GM21360 (cell line): ENCODE data around the gene GPC4.
"Not testable (repeated sequence)": the region's sequence is repeated elsewhere in the genome, so short reads cannot be mapped to it uniquely, and the experiment has no call there.

ENCODE experiments used
- ATAC-seq: cut with Tn5 transposase; IDR thresholded peaks from one replicate; pipeline ENCODE4 v1.9.1; 2021; ENCODE audit warnings: mild to moderate bottlenecking, moderate library complexity; ENCODE audit not compliant: unreplicated experiment

The GPC4 gene

DNA sequence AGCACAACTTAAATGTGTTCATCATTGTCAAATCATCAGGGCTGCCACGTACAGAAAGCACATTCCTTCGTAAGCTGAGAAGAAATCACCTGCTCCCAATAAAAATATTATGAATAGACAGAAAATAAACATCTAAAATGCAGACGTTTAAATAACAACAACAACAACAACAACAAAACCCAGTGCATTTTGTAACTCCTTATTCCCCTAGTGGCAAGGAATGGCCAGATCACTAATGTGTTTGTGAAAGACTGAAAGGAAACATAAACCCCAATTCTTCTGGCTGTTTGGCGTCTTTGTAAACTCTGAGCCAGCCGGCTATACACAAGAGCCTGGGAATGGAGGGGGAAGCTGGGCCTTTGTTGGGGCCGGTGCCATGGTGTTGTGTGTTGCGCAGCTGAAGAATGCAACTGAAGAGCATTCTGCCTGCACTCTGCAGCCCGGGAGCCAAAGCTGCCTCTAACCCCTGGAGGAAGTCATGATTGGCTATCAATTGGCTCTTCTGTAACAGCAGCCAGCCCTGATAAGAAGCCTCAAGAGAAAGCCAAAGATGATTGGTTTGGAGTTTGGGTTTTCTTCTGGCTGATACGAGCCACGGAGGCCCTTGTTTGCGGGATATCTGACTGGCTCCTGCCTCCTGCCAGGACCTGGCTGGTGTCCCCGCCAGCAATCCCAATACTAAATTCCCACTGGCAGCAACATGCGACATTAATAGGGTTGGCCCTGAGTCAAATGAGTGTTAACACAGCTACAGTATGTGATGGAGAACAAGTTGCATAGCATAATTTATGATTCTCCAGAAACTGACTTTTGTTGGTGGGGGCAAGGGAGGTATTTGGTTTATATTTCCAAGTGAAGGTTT is 107.4 kb downstream of the GPC4 start:
- no peak for ATAC-seq

DNA sequence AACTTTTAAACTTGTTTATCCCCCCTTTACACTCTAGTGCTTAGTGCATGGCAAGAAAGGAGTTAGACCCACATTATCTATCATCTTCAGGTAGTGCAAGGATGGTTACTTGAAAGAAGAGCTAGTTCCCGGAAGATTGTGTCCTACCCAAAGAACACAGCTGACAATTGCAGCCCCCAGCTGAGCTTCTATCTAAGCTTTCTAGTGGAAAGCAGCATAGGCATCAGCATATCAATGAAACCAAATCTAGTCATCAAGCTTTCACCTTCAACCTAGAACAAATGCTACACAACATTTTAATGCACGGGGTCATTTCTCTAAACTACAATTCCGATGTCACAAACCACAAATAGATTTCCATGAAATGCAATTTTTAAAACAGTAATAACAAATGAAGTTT is 108.2 kb downstream of the GPC4 start:
- ATAC-seq, result no peak

DNA sequence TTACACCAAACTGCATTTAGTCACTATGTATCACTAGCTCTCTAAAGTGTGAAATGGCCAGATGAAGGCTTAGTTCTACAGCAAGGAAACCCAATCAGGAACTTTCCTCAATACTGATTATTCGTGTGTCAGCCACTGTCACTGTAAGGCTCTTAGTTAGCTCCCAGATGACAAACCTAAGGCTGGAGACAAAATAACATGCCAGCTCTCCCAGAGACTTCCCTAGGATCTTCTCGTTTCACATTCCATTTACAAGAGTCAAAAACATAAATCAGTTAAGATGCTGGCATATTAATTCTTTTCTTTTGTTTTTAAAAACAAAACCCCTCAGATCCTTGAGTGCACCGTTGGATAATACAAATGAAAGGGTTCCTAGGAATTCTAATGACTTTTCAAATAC is 109.0 kb downstream of the GPC4 start:
- no peak for ATAC-seq

DNA sequence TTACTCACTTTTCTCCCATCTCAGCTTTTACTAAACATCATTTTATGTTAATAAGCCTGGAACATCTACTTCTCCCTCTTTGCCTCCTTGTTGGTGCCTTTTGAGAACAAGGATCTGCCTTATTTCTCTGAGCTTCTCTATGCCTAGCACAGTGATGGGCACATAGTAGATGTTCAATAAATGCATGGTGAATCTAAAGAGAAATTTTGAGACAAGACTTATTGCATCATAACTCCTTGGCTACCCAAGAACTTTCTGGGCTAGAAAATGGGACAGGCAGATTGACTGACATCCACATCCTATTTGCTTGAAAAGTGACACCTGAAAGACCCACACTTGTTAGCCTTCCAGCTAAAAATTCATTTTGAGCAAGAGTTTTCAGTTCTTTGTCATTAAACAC is 109.9 kb downstream of the GPC4 start:
- no peak for ATAC-seq

DNA sequence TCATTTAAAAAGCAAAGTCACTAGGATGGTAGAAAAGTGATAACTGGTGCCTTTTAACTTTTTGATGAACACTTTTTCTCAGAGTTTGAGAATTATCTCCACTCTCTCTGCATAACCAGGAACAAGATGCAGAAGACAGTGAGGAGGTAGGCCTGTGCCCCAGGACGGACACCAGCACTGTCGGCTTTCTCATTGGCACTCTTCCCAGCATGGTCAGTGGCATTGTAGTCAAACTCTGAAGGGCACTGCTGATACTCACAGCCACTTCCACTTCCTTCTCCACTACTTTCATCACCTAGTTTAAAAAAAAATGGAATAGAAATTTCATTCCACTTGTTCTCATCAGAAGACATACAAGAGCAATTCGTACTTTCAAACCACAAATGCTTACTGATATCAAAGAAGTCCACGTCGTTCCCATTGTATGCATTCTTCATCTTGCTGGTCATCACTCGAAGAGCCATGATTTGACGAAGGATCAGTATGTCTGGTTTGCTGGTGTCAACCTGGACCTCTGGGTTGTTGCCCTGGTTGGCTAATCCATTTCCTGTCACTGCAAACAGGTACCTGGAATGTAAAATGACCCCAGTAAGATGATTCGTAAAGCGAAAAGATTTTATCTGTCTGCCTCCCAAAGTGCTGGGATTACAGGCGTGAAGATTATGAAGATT is 112.4 kb downstream of the GPC4 start:
- ATAC-seq, result no peak

DNA sequence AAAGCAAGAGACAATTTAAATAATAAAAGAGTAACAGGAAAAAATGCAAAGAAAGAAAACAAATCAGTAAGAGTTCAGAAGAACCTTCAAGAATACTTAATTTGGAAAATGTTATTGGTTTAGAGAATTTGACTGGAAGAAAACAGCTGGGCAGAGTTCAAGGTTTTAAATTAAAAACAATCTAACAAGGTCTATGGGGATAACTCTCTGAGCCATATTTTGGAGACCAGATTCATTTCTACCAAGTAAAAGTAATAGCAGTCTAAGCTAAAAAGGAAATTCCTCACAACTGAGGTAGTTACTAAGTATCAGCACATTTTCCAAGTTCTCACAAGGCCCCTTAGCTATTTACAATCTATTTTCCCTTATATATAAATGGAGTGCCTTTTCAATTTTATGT is 114.7 kb downstream of the GPC4 start:
- ATAC-seq, result no peak

DNA sequence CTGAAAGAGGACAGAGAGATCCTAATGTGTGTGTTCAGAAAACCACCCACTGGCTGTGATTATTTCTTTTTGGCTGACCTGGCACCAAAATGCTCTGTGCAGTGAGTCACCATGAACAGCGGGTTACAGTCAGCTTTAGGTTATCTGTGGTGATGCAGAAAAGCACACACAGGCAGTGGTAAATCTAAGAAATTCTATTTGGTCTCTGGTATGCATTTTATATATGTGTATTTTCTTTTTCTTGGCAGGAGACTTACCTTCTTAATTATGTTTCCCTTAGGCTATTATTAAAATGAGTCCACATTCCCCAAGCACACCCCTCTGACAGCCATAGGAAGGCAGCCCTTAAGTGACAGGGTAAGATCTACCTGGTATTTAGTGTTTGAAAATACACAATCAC is 118.0 kb downstream of the GPC4 start:
- ATAC-seq, result no peak

DNA sequence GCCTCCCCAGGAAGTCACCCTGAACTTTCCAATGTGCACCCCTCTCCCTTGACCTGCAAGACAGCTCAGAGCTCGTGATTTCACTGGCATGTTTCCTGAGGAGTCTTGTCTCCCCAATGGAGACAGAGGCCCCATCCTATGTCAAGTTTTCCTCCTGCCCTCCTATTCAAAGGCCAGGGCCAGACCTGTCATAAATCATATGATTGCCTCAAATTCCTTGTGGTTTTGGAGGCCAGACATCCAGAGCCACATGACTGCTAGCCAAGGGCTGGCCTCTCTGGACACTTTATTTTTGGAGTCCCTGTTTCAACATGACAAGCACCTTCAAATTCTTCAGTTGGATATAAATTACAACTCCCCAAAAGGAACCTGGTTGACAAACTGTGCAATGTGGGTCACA is 121.2 kb downstream of the GPC4 start:
- no peak for ATAC-seq

DNA sequence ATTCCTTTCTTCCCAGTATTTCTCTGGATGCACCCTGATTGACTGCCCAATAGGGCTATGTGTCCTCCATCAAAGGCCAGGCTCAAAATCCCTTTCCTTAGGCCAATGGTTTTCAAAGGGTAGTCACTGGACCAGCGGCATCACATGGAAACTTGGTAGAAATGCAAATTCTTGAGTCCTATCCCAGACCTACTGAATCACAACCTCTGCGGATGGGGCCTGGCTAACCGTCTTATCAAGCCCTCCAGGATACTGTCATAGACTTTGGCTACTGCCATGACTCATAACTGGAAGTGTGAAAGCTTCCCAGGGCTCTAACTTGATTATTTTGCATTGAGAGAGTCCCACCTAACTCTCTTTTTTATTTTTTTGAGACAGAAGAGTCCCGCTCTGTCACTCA is 125.2 kb downstream of the GPC4 start:
- ATAC-seq, result no peak

DNA sequence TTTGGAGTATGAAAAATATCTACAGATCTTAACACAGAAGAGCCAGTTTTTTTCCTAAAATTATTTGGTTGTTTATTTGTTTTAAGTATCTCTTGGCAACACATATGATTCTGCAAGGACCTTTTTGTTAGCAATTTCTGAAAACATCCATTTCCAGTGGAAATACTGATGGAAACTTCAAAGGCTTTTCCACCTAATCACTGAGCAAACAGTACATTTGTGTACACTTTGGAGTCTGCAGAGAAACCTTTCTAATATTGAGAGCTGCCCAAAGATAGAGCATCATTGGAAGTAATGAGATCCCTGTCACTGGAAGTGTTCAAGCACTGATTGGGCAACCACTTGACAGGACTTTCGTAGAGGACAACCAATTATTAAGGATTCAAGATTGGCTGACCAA is 127.4 kb downstream of the GPC4 start:
- ATAC-seq, result no peak

DNA sequence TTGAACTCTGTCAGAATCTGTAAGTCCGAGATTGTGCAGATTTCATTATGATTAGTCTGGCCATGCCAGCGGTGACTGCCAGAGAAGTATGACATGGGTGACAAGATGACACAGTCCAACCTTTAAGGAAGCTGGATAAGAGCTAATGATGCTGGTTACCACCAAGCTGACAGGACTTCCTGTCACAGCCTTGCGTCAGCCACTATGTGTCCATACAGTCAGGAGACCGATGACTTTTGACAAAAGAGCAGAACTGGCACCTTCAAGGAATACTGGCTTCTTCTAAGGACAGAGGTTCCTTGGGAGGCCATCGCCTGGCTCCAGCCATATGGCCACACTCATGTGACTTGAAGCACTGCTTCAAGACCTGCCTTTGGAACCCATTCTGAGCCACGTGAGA is 129.9 kb downstream of the GPC4 start:
- no peak for ATAC-seq

DNA sequence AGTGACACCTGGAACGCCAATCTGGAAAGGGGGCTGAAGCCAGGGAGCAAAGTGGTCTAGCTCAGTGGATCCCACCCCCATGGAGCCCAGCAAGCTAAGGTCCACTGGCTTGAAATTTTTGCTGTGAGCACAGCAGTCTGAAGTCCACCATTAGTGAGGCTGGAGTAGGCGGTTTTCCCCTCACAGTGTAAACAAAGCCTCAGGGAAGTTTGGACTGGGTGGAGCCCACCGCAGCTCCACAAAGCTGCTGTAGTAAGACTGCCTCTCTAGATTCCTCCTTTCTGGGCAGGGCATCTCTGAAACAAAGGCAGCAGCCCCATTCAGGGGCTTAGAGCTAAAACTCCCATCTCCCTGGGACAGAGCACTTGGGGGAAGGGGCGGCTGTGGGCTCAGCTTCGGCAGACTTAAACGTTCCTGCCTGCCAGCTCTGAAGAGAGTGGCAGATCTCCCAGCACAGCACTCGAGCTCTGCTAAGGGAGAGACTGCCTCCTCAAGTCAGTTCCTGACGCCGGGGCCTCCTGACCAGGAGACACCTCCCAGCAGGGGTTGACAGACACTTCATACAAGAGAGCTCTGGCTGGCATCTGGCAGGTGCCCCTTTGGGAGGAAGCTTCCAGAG is 136.1 kb downstream of the GPC4 start:
- not testable (repeated sequence) for ATAC-seq

DNA sequence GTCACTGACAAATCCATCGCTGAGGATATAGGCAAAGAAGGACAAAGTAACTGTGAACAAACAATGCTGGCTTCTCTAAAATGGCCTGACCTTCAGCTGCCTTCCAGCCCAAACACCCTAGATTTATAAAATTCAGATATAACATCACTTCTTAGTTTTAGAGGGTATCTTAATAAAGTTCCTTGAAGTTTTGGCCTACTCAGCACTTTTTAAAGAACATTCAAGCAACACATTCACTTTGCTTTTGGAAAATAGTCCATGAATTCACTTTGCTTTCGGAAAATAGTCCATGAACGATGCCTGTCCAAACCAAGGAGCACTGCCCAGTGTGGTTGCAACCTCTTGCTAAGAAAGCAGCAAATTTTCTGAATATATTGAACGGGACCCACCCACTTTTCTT is 142.1 kb downstream of the GPC4 start:
- no peak for ATAC-seq

DNA sequence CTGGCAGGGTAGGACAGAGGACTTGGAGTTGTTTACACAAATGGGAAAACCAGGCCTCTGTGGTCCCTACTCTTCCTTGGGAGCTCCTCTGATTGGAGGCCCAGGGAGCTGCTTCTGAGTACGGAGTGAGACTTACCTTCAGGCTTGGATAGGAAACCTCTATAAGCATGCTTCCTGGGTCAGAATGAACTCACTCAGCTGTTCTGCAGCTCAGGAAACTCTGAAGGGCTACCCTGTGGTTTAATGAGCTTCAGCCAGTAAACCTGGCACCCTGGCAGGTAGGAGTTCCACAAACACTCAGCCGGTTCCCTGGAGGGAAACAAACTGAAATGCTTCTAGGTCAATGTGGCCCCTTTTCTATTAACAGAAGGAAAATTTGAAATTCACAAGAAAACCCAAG is 146.1 kb downstream of the GPC4 start:
- ATAC-seq, result no peak

DNA sequence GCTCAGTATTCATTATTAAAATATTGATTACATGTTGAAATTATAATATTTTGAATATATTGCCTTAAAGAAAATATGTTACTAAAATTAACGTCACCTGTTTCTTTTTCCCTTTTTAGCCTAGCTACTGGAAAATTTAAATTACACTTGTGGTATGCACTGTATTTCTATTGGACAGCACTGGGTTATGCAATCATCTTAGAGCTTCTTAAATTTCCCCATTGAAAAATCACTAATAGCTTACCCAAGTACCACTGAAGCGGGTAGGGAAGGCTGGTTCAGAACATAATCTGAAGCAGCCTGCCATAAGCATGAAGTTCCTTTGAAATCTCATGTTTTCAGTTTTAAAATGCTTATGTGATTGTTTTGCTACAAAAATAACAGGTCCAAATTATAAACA is 147.7 kb downstream of the GPC4 start:
- no peak for ATAC-seq

DNA sequence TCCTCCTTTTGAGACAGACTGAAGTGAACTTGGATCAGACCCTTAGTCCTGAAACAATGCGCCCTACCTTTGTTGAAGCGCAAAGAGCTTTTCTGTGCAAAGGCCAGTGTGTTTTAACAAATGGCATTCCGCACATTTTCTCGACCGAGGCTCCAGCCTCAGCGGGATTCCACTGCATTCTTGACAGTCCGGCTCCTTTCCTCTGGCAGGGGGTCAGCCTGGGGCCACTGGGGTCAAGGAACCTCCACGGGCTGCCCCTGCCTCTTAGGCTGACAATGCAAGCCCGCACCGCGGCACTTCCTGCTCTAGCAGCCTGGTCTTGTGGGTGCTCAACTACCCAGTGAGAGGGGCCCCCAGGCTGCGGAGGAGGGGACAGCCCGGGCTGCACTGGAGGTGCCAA is 150.0 kb downstream of the GPC4 start:
- no peak for ATAC-seq

DNA sequence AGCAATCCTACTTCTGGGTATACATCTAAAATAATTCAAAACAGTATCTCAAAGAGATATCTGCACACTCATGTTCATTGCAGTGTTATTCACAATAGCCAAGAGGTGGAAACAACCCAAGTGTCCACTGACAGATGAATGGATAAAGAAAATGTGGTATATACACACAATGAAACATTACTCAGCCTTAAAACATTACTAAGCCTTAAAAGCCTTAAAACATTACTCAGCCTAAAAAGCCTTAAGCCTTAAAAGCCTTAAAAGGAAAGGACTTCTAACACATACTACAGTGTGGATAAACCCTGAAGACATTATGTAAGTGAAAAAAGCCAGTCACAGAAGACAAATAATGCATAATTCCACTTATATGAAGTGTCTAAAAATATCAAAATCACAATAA is 156.8 kb downstream of the GPC4 start:
- no peak for ATAC-seq

DNA sequence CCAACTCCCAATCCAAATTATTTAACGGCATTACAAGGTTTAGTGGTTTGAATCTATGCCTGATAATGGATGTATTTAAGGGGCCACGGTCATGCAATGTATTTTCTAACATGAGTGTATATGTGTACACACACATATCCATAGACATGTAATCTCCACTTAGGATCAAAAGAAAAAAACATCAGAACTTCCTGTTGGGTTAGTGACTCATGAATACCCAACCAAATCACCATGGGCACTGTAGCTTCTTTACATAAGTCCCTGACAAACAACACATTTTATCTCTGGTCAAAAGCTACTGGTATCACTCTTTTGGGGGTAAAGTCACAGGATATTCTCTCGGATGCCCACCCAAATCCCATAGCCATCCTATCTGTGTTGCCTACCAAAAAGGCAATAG is 160.6 kb downstream of the GPC4 start:
- ATAC-seq, result no peak

DNA sequence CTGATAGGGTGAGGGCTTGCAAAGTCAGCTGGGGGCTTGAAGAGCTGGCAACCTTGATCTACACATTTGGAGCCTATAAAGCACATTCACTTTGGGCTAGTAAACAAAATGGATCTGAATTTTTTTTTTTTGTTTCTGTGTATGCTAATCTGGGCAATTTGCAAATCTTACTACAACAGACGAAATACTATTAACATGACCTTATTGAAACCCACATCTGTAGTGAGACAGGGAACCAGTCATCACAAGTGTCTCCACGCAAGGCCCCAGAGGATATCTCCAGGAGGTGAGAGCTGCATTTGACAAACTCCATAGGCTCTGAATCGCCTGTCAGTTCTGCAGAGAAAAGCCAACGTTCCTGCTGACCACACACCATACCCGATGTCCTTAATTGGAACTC is 164.1 kb downstream of the GPC4 start:
- ATAC-seq, result no peak

DNA sequence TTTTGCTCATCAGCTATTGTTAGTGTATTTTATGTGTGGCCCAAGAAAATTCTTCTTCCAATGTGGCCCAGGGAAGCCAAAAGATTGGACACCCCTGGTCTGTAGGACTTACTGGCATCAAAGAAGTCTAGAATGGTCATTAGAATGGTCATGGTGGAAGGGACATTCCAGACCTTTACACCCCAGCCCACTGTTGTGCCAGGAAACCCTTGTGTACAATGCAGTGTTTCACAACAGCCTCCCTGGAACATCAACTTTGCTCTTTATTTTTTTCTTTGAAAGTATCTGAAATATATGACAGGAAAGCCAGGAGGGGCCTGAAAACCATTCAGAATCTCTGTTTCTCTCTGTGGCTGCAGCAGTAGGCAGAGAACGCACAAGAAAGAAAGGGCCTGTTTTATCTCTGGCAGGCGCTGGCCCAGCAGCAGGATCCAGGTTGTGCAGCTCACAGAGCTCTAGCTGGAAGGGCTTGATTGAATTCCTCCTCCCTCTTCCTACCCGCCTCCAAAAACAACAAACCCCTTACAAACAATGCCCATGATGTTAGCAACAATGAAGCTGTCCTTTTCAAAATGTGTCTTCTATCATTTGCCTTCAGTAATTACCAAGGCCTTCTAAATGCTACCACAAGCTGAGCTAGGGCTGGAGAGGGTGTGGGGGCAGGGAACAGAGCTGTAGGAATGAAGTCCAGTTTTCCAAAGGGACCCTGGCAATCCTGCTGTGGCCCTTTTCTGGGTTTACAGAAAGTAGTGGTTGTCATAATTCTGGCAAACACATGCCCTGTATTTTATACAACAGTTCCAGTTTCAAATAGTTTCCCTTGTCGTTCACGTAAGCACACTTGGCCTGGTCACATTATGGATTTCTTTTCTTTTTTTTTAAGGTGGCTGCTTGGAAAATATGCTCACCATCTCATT is 164.8 kb downstream of the GPC4 start:
- ATAC-seq, result no peak
